ENCODE data around the gene NDUFA11. TPM values are rescaled to one million over a fixed set of nuclear protein-coding genes. Genes with fewer than 3 reads are reported as not detected.

NDUFA11 gene
- total and polyA plus RNA-seq, 3 experiments from 2014 or later, result 216 to 399 (median 232) TPM

DNA sequence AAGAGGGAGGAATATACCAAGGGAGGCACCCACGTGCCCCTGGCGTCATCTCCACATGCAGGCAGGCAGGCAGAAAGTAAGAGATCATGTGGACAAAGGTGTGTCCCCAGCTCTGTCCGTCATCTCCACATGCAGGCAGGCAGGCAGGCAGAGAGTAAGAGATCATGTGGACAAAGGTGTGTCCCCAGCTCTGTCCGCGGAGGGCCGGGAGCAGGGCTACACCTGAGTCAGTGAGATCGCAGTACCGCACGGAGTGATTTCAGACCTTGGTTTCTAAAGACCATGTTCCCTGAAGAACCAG is 32.7 kb upstream of the NDUFA11 start:
- ChIA-PET CTCF (no interaction called here), POLR2A (no interaction called here)

DNA sequence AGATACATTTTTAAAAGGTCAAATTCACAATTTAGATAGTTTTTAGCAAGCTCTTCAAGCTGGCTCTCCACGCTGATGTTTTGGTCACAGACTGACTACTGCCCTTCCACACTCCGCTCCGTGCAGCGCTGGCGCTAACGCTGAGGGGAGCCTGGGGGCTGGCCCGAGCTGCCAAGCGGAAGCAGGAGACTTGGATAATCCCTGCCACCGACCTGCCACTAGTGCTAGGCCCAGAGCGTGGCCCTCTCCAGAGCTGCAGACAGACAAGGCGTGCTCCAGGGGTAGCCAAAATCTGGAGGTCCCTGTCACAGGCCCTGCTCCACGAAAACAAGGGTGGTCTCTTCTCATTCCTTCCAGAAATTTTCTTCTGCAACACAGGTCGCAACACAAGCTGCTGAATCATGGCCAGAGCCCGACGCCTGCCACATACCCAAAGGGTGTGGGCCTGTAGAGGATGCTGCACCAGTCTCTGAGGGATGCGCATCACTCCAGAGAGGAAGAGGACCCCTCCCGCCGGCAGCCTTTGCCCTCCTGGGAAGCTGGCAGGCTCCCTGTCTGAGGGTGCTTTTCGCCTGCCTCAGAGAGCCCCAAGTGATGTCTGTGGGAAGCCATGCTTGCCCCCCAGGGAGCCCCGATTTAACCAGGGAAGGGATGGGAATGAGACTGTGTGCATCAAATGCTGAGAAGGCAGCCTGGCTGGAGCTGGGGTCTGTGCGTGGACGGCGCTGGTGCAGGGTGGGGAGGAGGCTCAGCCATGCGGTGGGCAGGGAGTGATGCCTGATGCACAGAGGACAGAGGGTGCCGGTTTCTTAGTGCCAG is 32.1 kb upstream of the NDUFA11 start:
- H3K9me3 Mint-ChIP-seq, result no peaks in the 10 kb centered on the region
- POLR2A ChIA-PET, result interaction anchor here (0.6 kb wide), 1 partner anchor 12 kb away, joined by 4 read pairs; no protein-coding TSS in a partner anchor
- H3K27me3 Mint-ChIP-seq, result no peaks in the 10 kb centered on the region
- Histone ChIP-seq H3K9me3 (ENCODE audit: low read length) (no peaks in the 10 kb centered on the region), H3K4me1 (ENCODE audit: insufficient read depth, low read length) (no peaks in the 10 kb centered on the region), H3K4me3 (ENCODE audit: low read length) (no peak overlapping the region), H3K36me3 (ENCODE audit: insufficient read depth, low read length) (peaks cover 44% of the 10 kb centered on the region), H3K27me3 (ENCODE audit: insufficient read depth, low read length, poor library complexity, severe bottlenecking) (no peaks in the 10 kb centered on the region), H3K27ac (ENCODE audit: low read depth, low read length) (no peak overlapping the region)
- peaks cover 0 to 80% (median 5%) of the 10 kb centered on the region in 3 donors for H3K36me3 Mint-ChIP-seq
- H3K4me1 Mint-ChIP-seq, result peaks cover 0 to 8% (median 0%) of the 10 kb centered on the region in 3 donors
- no peak overlapping the region for H3K4me3 Mint-ChIP-seq
- no peak for DNase-seq
- H3K27ac Mint-ChIP-seq, result peak overlapping the region in 2 of 8 donors; percentile 52 to 61
- CTCF ChIA-PET, result no interaction called here

More for the DNA sequence above, 32.7 kb upstream of the NDUFA11 start:
- no peaks in the 10 kb centered on the region for H3K27me3 ChIP-seq (ENCODE audit: insufficient read depth, low read length, poor library complexity, severe bottlenecking)
- no peaks in the 10 kb centered on the region for H3K4me1 ChIP-seq (ENCODE audit: insufficient read depth, low read length)
- H3K4me3 Mint-ChIP-seq, result no peak overlapping the region
- peaks cover 0 to 8% (median 0%) of the 10 kb centered on the region in 3 donors for H3K4me1 Mint-ChIP-seq
- peaks cover 44% of the 10 kb centered on the region for H3K36me3 ChIP-seq (ENCODE audit: insufficient read depth, low read length)
- H3K27ac ChIP-seq (ENCODE audit: low read depth, low read length), result no peak overlapping the region
- no peak for DNase-seq
- peak overlapping the region in 2 of 8 donors; percentile 52 to 61 for H3K27ac Mint-ChIP-seq
- peaks cover 0 to 79% (median 5%) of the 10 kb centered on the region in 3 donors for H3K36me3 Mint-ChIP-seq
- H3K9me3 ChIP-seq (ENCODE audit: low read length), result no peaks in the 10 kb centered on the region
- H3K9me3 Mint-ChIP-seq, result no peaks in the 10 kb centered on the region
- H3K4me3 ChIP-seq (ENCODE audit: low read length), result no peak overlapping the region
- H3K27me3 Mint-ChIP-seq, result no peaks in the 10 kb centered on the region

DNA sequence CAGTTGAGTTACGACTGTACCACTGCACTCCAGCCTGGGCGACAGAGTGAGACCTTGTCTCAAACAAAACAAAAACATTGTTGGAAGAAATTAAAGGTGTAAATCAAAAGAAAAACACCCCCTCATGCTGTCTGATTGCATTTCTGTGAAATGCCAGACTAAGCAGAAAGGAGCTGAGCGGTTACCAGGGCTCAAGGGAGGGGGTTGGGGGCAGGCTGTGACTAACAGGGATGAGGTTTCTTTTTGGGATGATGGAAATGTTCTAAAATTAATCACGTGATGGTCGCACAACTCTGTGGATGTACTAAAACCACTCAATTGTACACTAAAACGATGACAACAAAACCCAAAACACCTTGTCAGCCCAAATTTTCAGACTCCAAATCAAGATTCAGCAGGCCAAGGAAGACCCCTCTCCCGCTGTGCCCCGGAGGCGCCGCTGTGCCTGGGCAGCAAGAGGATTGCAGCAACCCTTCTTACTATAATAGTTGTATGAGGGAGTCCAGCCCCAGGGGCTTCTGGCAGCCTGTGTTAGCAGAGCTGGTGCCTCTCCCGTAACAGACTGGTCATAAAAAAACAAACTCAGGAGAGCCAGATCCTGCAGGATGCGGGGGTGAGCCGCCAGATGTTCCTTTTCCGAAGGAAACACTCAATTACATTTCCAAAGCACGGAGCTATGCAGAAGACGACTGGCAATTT is 31.3 kb upstream of the NDUFA11 start:
- H3K4me3 ChIP-seq (ENCODE audit: low read length), result no peak overlapping the region

DNA sequence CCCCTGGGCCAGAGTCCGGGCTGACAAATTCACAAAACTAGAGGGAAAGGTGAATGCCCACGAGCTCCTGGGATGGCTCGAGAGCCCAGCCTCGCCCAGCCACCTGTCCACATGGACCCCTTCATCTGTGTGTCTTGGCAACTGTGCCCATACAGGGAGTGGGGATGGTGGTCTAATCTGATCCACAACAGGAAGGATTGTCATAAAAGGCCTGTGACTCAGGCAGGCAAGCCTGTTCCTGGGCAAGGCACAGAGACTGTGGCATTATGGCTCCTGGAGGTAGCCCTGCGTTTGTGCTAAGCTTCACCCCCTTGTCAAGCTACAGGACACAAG is 30.4 kb upstream of the NDUFA11 start:
- CTCF ChIA-PET, result no interaction called here
- H3K9me3 Mint-ChIP-seq, result no peaks in the 10 kb centered on the region
- H3K36me3 Mint-ChIP-seq, result peaks cover 0 to 80% (median 6%) of the 10 kb centered on the region in 3 donors
- POLR2A ChIA-PET, result no interaction called here
- H3K27ac ChIP-seq (ENCODE audit: low read depth, low read length), result no peak overlapping the region
- no peaks in the 10 kb centered on the region for H3K4me1 ChIP-seq (ENCODE audit: insufficient read depth, low read length)
- H3K9me3 ChIP-seq (ENCODE audit: low read length), result no peaks in the 10 kb centered on the region
- H3K36me3 ChIP-seq (ENCODE audit: insufficient read depth, low read length), result peaks cover 47% of the 10 kb centered on the region
- H3K27me3 ChIP-seq (ENCODE audit: insufficient read depth, low read length, poor library complexity, severe bottlenecking), result no peaks in the 10 kb centered on the region
- H3K4me3 Mint-ChIP-seq, result no peak overlapping the region
- H3K27ac Mint-ChIP-seq, result no peak overlapping the region
- H3K27me3 Mint-ChIP-seq, result no peaks in the 10 kb centered on the region
- no peak overlapping the region for H3K4me3 ChIP-seq (ENCODE audit: low read length)
- DNase-seq, result no peak
- H3K4me1 Mint-ChIP-seq, result peaks cover 0 to 5% (median 0%) of the 10 kb centered on the region in 3 donors

More for the DNA sequence above, 31.3 kb upstream of the NDUFA11 start:
- no peak for DNase-seq
- CTCF ChIA-PET, result no interaction called here
- H3K4me1 Mint-ChIP-seq, result peaks cover 0 to 8% (median 0%) of the 10 kb centered on the region in 3 donors
- no peak overlapping the region for H3K27ac Mint-ChIP-seq
- Histone ChIP-seq H3K27ac (ENCODE audit: low read depth, low read length) (no peak overlapping the region), H3K4me1 (ENCODE audit: insufficient read depth, low read length) (no peaks in the 10 kb centered on the region), H3K9me3 (ENCODE audit: low read length) (no peaks in the 10 kb centered on the region), H3K27me3 (ENCODE audit: insufficient read depth, low read length, poor library complexity, severe bottlenecking) (no peaks in the 10 kb centered on the region), H3K36me3 (ENCODE audit: insufficient read depth, low read length) (peaks cover 44% of the 10 kb centered on the region)
- peaks cover 0 to 80% (median 8%) of the 10 kb centered on the region in 3 donors for H3K36me3 Mint-ChIP-seq
- no peaks in the 10 kb centered on the region for H3K9me3 Mint-ChIP-seq
- no peaks in the 10 kb centered on the region for H3K27me3 Mint-ChIP-seq
- H3K4me3 Mint-ChIP-seq, result no peak overlapping the region
- POLR2A ChIA-PET, result interaction anchor here (0.6 kb wide), 1 partner anchor 11 kb away, joined by 4 read pairs; no protein-coding TSS in a partner anchor

DNA sequence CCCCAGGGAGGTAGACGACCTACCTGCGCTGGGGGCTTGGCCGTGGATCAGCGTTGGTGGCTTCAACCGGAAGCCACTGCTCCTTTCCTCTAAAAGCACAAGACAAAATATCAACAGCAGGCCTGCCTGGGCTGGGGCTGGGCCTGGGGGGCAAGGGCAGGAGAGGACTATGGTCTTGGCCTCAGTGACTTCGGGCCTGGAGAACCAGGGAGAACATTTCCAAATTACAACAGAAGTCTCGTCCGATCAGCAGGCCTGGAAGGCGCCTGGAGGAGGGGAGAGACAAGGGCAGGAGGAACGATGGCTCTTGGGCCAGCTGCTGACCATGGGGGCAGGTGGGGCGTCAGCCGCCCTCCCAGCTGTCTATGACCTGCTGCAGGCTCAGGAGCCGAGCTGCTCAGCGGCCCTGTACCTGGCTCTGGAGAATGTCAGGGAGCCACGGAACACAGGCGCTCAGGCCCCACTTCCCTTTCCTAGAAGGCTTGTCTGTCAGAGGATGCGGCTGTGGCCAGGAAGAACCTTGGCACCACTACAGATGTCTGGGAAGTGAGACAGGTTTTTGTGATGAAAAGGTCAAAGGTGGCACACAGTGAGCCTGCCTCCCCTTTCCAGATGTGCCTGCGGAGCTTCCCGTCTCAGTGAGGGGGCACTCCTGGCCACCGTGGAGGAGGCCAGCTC is 29.9 kb upstream of the NDUFA11 start:
- Histone ChIP-seq H3K27me3 (ENCODE audit: insufficient read depth, low read length, poor library complexity, severe bottlenecking) (no peaks in the 10 kb centered on the region), H3K4me3 (ENCODE audit: low read length) (no peak overlapping the region), H3K9me3 (ENCODE audit: low read length) (no peaks in the 10 kb centered on the region), H3K27ac (ENCODE audit: low read depth, low read length) (no peak overlapping the region), H3K4me1 (ENCODE audit: insufficient read depth, low read length) (no peaks in the 10 kb centered on the region), H3K36me3 (ENCODE audit: insufficient read depth, low read length) (peaks cover 52% of the 10 kb centered on the region)
- ChIA-PET CTCF (no interaction called here), POLR2A (no interaction called here)
- no peak overlapping the region for H3K4me3 Mint-ChIP-seq
- peaks cover 0 to 5% (median 1%) of the 10 kb centered on the region in 3 donors for H3K4me1 Mint-ChIP-seq
- peaks cover 0 to 84% (median 8%) of the 10 kb centered on the region in 3 donors for H3K36me3 Mint-ChIP-seq
- H3K27ac Mint-ChIP-seq, result peak overlapping the region in 2 of 8 donors; percentile 54
- DNase-seq, result no peak
- no peaks in the 10 kb centered on the region for H3K9me3 Mint-ChIP-seq
- no peaks in the 10 kb centered on the region for H3K27me3 Mint-ChIP-seq

DNA sequence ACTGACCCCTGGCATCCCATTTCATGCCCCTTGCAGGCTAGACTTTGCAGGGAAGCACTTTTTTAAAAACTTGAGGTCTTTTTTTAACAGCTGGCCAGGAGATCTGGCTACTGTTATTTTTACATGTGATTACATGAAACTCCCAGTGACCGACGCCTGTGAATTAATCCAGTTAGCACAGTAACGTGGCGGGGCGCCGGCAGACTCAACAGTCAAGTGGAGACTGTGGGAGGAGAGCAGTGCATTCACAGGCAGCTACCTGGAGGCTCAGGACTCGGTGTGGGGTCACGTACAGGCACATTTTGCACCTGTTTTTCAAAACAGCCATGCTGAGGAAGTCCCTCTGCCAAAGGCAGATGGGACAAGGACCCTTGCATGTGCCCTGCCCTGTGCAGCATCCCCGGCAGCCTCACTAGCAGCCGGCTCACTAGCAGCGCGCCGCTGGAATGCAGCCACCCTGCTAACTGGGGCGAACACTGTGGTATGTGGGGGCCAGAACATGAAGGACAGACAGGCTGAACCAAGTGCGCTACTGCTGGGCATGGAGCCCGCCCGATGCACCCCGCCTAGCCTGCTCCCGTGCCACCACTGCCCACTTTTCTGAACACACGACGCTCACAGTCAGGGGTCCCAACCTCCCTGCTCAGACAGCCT is 29.1 kb upstream of the NDUFA11 start:
- Histone ChIP-seq H3K9me3 (ENCODE audit: low read length) (no peaks in the 10 kb centered on the region), H3K4me1 (ENCODE audit: insufficient read depth, low read length) (no peaks in the 10 kb centered on the region), H3K27me3 (ENCODE audit: insufficient read depth, low read length, poor library complexity, severe bottlenecking) (no peaks in the 10 kb centered on the region), H3K4me3 (ENCODE audit: low read length) (no peak overlapping the region), H3K27ac (ENCODE audit: low read depth, low read length) (no peak overlapping the region), H3K36me3 (ENCODE audit: insufficient read depth, low read length) (peaks cover 59% of the 10 kb centered on the region)
- H3K27me3 Mint-ChIP-seq, result no peaks in the 10 kb centered on the region
- ChIA-PET POLR2A (no interaction called here), CTCF (no interaction called here)
- no peak overlapping the region for H3K4me3 Mint-ChIP-seq
- H3K4me1 Mint-ChIP-seq, result peaks cover 0 to 5% (median 1%) of the 10 kb centered on the region in 3 donors
- H3K36me3 Mint-ChIP-seq, result peaks cover 3 to 86% (median 8%) of the 10 kb centered on the region in 3 donors
- DNase-seq, result no peak
- no peaks in the 10 kb centered on the region for H3K9me3 Mint-ChIP-seq
- peak overlapping the region in 2 of 8 donors; percentile 51 to 54 for H3K27ac Mint-ChIP-seq

DNA sequence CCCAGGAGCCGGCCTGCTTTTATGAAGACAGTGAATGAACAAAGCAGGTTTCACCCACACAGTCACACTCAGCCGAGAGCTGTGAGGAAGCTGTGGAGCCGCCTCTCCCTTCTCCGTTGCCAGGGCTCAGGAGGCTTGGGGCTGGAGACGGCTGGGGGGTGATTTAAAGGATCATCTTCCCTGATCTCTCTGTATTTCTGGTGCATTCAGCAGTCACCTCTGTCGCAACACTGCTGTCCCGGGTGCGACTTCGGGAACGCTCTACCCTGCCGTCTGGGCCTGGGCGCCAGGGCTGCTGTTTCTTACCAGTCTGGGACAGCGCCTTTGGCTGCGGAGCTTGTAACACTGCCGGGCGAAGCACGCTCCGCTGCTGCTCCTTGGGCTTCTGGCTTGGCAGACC is 28.6 kb upstream of the NDUFA11 start:
- H3K4me1 Mint-ChIP-seq, result peaks cover 0 to 2% (median 1%) of the 10 kb centered on the region in 3 donors
- H3K27ac ChIP-seq (ENCODE audit: low read depth, low read length), result no peak overlapping the region
- H3K27me3 ChIP-seq (ENCODE audit: insufficient read depth, low read length, poor library complexity, severe bottlenecking), result no peaks in the 10 kb centered on the region
- no peak overlapping the region for H3K4me3 Mint-ChIP-seq
- H3K27me3 Mint-ChIP-seq, result no peaks in the 10 kb centered on the region
- DNase-seq, result no peak
- H3K9me3 Mint-ChIP-seq, result no peaks in the 10 kb centered on the region
- H3K4me1 ChIP-seq (ENCODE audit: insufficient read depth, low read length), result no peaks in the 10 kb centered on the region
- POLR2A ChIA-PET, result no interaction called here
- no peak overlapping the region for H3K27ac Mint-ChIP-seq
- H3K4me3 ChIP-seq (ENCODE audit: low read length), result no peak overlapping the region
- peaks cover 63% of the 10 kb centered on the region for H3K36me3 ChIP-seq (ENCODE audit: insufficient read depth, low read length)
- CTCF ChIA-PET, result no interaction called here
- no peaks in the 10 kb centered on the region for H3K9me3 ChIP-seq (ENCODE audit: low read length)
- H3K36me3 Mint-ChIP-seq, result peaks cover 3 to 86% (median 8%) of the 10 kb centered on the region in 3 donors

Measured in CD8-positive, alpha-beta memory T cell (primary cell).